Brain microvascular endothelial cell (primary cell): ENCODE measurements around the gene FOXP4.

Experiments used
- DNase-seq: peaks from one replicate; pipeline ENCODE4 v3.0.0-alpha.2; 2020
- H3K27ac ChIP-seq: fragments of 250-450 bp; sonication (Bioruptor Pico); 2 replicates; pipeline ENCODE4 v1.5.1; 2020; ENCODE audit warnings: mild to moderate bottlenecking, moderate library complexity
- H3K27me3 ChIP-seq: fragments of 250-450 bp; sonication (Bioruptor Pico); replicated peaks from 2 replicates; pipeline ENCODE4 v1.5.1; 2020; ENCODE audit warnings: mild to moderate bottlenecking
- H3K36me3 ChIP-seq: fragments of 250-450 bp; sonication (Bioruptor Pico); replicated peaks from 2 replicates; pipeline ENCODE4 v1.5.1; 2020; ENCODE audit warnings: mild to moderate bottlenecking
- H3K4me3 ChIP-seq: 2 replicates; pipeline ENCODE4 v1.5.1; 2011; ENCODE audit warnings: low read depth, mild to moderate bottlenecking, control low read depth, low read length, moderate library complexity
- in situ Hi-C: cut with HindIII; loops from 2 replicates; pipeline ENCODE4 v1.10.0; 2017; ENCODE audit warnings: low sequenced_read_pairs, low pct_ligation_motif_present
- TF ChIP-seq, protein P1 (sequence below): IDR thresholded peaks from 2 replicates; pipeline ENCODE4 v1.5.1; 2011; ENCODE audit warnings: low read depth, mild to moderate bottlenecking, moderate library complexity, low read length, control low read depth, inconsistent platforms; ENCODE audit errors: missing control alignments

Gene FOXP4

DNA sequence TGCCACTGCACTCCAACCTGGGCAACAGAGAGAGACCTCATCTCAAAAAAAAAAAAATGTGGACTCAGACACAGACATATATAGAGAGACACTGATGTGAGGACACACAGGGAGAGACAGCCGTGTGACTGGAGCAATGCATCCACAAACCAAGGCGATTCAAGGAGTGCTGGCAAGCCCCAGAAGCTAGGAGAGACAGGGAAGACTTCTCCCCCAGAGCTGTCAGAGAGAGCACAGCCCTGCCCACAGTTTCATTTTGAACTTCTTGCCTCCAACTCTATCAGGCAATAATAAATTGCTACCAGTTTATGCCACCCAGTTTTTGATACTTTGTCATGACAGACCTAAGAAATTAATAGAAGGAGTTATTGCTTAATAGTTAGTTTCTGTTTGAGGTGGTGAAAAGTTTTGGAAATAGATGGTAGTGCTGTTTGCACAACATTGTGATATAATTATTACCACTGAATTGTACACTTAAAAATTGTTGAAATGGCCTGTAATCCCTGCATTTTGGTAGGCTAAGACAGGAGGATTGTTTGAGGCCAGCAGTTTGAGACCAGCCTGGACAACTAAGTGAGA, 87.0 kb downstream of the FOXP4 start:
- TF ChIP-seq, protein P1, sequence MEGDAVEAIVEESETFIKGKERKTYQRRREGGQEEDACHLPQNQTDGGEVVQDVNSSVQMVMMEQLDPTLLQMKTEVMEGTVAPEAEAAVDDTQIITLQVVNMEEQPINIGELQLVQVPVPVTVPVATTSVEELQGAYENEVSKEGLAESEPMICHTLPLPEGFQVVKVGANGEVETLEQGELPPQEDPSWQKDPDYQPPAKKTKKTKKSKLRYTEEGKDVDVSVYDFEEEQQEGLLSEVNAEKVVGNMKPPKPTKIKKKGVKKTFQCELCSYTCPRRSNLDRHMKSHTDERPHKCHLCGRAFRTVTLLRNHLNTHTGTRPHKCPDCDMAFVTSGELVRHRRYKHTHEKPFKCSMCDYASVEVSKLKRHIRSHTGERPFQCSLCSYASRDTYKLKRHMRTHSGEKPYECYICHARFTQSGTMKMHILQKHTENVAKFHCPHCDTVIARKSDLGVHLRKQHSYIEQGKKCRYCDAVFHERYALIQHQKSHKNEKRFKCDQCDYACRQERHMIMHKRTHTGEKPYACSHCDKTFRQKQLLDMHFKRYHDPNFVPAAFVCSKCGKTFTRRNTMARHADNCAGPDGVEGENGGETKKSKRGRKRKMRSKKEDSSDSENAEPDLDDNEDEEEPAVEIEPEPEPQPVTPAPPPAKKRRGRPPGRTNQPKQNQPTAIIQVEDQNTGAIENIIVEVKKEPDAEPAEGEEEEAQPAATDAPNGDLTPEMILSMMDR: no peak
- H3K27me3 ChIP-seq: no peaks in the 10 kb centered on the region
- H3K36me3 ChIP-seq: no peaks in the 10 kb centered on the region
- no peak overlapping the region for H3K4me3 ChIP-seq
- DNase-seq: no peak
- in situ Hi-C loops: no loop called here
- H3K27ac ChIP-seq: no peak overlapping the region

DNA sequence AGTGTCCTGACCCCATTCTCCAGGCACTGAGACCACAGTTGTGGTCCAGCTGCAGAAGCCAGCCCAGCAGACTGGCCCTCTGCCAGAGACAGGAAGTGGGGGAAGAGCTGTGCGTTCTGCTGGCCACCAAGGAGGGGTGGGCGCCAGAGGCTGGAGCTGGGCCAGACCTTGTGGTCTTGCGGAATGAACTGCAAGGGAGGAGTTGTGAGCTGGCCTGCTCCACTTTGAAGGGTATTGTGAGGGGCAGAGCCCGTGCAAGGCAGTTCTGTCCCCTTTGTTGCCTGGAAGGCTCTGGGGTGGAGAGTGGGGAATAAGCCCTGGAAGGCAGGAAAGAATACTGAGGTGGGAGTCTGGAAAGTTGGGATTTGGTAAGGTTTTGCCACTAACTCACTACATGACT, 88.5 kb downstream of the FOXP4 start:
- in situ Hi-C loops: no loop called here
- DNase-seq: no peak
- TF ChIP-seq, protein P1: no peak
- no peak overlapping the region for H3K4me3 ChIP-seq
- H3K27me3 ChIP-seq: no peaks in the 10 kb centered on the region
- H3K36me3 ChIP-seq: no peaks in the 10 kb centered on the region
- H3K27ac ChIP-seq: no peak overlapping the region

DNA sequence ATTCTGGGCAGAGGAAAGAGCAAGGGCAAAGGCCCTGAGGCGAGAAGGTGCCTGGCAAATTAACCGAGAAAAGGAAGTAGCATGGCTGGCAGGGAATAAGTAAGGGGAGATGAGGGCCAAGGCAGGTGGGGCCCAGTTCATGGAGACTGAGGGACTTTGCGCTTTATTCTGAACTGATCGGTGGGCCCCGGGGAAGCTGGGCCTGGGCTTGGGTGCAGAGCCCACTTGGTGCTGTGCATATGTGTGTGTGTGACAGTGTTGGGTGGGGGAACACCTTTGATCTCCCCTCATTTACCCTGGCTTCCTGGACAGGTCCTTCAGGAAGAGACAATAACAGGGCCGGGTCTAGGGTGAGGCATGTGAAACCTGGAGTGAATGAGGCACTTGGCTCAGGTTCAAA, 89.2 kb downstream of the FOXP4 start:
- in situ Hi-C loops: no loop called here
- Histone ChIP-seq H3K27ac (no peak overlapping the region), H3K36me3 (no peaks in the 10 kb centered on the region), H3K27me3 (no peaks in the 10 kb centered on the region), H3K4me3 (no peak overlapping the region)
- TF ChIP-seq, protein P1: no peak
- no peak for DNase-seq

DNA sequence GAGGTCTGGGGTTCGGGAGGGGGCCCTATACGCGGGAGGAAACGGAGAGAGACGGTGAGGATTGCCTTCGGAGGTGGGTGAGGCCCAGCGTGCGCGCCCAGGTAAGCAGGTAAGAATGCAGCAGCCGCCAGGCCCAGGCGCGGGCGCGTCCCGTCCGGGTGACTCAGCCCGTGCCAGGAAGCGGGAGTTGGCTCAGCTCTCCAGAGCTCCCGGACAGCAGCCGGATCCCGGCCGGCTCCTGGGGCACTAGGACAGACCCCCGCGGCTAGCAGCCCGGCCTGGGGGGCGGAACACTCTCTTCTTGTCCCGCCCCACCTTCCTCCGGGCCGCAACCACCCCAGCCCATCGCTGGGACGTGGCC, 90.6 kb downstream of the FOXP4 start:
- peak overlapping the region; percentile 68 for H3K4me3 ChIP-seq
- no peak for DNase-seq
- in situ Hi-C loops: no loop called here
- no peaks in the 10 kb centered on the region for H3K36me3 ChIP-seq
- TF ChIP-seq, protein P1: no peak
- no peaks in the 10 kb centered on the region for H3K27me3 ChIP-seq
- H3K27ac ChIP-seq: no peak overlapping the region

DNA sequence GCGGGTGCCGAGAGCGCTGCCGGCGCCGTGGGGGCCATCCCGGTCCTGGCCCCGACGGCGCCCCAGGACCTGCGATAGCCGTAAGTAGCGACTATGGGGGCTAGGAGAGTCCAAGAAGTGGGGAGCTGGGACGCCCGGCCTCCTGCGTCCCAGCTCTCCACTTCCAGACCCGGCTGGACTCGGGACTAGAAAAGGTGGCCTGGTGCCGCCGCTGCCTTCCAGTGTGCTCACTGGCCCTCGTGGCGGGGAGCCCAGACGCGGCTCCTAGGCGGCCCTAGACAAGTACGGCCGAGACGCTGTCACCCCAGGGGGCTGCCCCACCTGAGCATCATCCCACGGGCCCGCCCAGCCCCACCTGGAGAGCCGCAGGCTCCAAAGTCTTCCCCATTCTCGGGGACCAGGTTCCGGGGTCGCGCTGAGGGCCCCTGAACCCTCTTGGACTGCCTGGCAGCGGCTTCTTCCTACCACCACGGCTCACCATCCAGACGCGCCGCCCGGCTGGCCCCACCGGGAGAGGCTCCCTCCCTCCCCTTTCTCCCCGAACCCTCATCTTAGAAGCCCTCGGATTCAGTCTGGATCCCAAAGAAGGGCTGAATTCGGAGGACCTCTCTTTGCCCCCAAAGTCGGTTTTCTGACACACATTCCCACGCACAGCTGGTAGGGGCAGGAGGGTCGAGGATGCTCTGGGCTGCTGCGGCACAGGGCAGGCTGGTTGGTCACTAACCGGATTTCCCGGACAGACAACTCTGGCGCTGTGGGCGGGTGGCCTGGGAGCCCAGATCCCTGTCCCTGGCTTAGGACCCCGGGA, 91.2 kb downstream of the FOXP4 start:
- Histone ChIP-seq H3K4me3 (peak overlapping the region; percentile 68), H3K36me3 (no peaks in the 10 kb centered on the region), H3K27me3 (no peaks in the 10 kb centered on the region), H3K27ac (no peak overlapping the region)
- TF ChIP-seq, protein P1: no peak
- in situ Hi-C loops: no loop called here
- no peak for DNase-seq
